Small intestine (tissue), 7 donors: ENCODE data around the gene LAMA3. TPM values are rescaled to one million over a fixed set of nuclear protein-coding genes. Genes with fewer than 3 reads are reported as not detected.

Experiments
- DNase-seq, 2 donors: peaks; one replicate each; pipeline versions ENCODE4 v3.0.0 to v3.0.0-alpha.2; 2013
- FAIRE-seq: peaks from 2 replicates; lab custom pipeline; 2012; peaks lifted over from hg19 to GRCh38; lab: Jason Lieb, UNC
- H3K27ac ChIP-seq, 3 donors: one replicate each; pipeline ENCODE4 v1.5.1; 2013; ENCODE audit warnings: low read length in 2 of 3, mild to moderate bottlenecking in 2 of 3, control low read depth in 1 of 3, inconsistent platforms in 1 of 3, low read depth in 1 of 3, moderate library complexity in 1 of 3
- H3K27me3 ChIP-seq, 3 donors: one replicate each; pipeline ENCODE4 v1.6.1; 2013; ENCODE audit warnings: low read length in 3 of 3, inconsistent platforms in 1 of 3; ENCODE audit not compliant: control insufficient read depth in 3 of 3, insufficient read depth in 3 of 3
- H3K36me3 ChIP-seq, 3 donors: one replicate each; pipeline ENCODE4 v1.6.1; 2013; ENCODE audit warnings: low read length in 3 of 3, inconsistent platforms in 1 of 3, low read depth in 1 of 3, mild to moderate bottlenecking in 1 of 3, moderate library complexity in 1 of 3; ENCODE audit not compliant: control insufficient read depth in 3 of 3, insufficient read depth in 2 of 3
- H3K4me1 ChIP-seq, 3 donors: one replicate each; pipeline ENCODE4 v1.6.1; 2013; ENCODE audit warnings: low read length in 2 of 3, inconsistent platforms in 1 of 3, low read depth in 1 of 3, mild to moderate bottlenecking in 1 of 3, moderate library complexity in 1 of 3; ENCODE audit not compliant: control insufficient read depth in 3 of 3, insufficient read depth in 2 of 3
- H3K4me3 ChIP-seq, 3 donors: one replicate each; pipeline ENCODE4 v1.5.1; 2013; ENCODE audit warnings: low read length in 3 of 3, control low read depth in 1 of 3, inconsistent platforms in 1 of 3, low read depth in 1 of 3, mild to moderate bottlenecking in 1 of 3, moderate library complexity in 1 of 3
- H3K9me3 ChIP-seq, 2 donors: one replicate each; pipeline ENCODE4 v1.6.1; 2013; ENCODE audit warnings: low read depth in 1 of 2, low read length in 1 of 2; ENCODE audit not compliant: control insufficient read depth in 2 of 2, insufficient read depth in 1 of 2
- WGBS, 3 donors: extraction: QIAGEN DNeasy Blood & Tissue Kit; methylation state at CpG; one replicate each; pipeline ENCODE4 v1.1.7; 2013; 5-methylcytosine and 5-hydroxymethylcytosine counted together
- polyA plus RNA-seq, 4 donors: library from polyadenylated mRNA; stranded (reverse) in 3 of 4; unstranded in 1 of 4; fragments of 200-250 nt in 3 of 4; fragments of 120-200 nt in 1 of 4; gene quantifications; one replicate each; pipeline versions ENCODE4 v1.2.1 to v1.2.3, GENCODE V29; 2013
- donor health status: healthy with polysubstance abuse.
- donor health status: control.
- donor health status: control.
- donor health status: Bipolar disorder and iron deficiency.
- donor health status: healthy.

Gene LAMA3
- polyA plus RNA-seq, 4 donors, result 9.7 to 67.4 (median 22.0) TPM

- FAIRE-seq (no peak), DNase-seq (no peak)
- H3K27ac ChIP-seq, result no peak overlapping the region
- peaks cover 0 to 2% (median 0%) of the 10 kb centered on the region in 3 donors for H3K27me3 ChIP-seq
- no peak overlapping the region for H3K4me3 ChIP-seq
- peaks cover 0 to 14% (median 0%) of the 10 kb centered on the region in 3 donors for H3K4me1 ChIP-seq
- WGBS, 3 donors, result 47 to 62% (median 56%) methylated on average over 3 of the region's 3 CpGs
- no peaks in the 10 kb centered on the region for H3K9me3 ChIP-seq
- no peaks in the 10 kb centered on the region for H3K36me3 ChIP-seq
Observed at GRCh38 chr18:23722646-23723045, 33.4 kb downstream of the LAMA3 start.

GRCh38 chr18:23723121-23723520, 33.9 kb downstream of the LAMA3 start:
- Histone ChIP-seq H3K27me3 (peaks cover 0 to 2% (median 0%) of the 10 kb centered on the region in 3 donors), H3K9me3 (no peaks in the 10 kb centered on the region), H3K4me1 (peaks cover 0 to 14% (median 0%) of the 10 kb centered on the region in 3 donors), H3K27ac (no peak overlapping the region), H3K36me3 (no peaks in the 10 kb centered on the region), H3K4me3 (no peak overlapping the region)
- WGBS, 3 donors, result 78 to 93% (median 82%) methylated on average over 2 of the region's 2 CpGs
- FAIRE-seq (no peak), DNase-seq (no peak)

- no peaks in the 10 kb centered on the region for H3K36me3 ChIP-seq
Observed at GRCh38 chr18:23724681-23725080, 35.4 kb downstream of the LAMA3 start.

GRCh38 chr18:23725351-23725750, 36.1 kb downstream of the LAMA3 start:
- Histone ChIP-seq H3K27ac (no peak overlapping the region), H3K9me3 (no peaks in the 10 kb centered on the region), H3K27me3 (peaks cover 0 to 2% (median 0%) of the 10 kb centered on the region in 3 donors), H3K36me3 (no peaks in the 10 kb centered on the region), H3K4me1 (peaks cover 0 to 14% (median 0%) of the 10 kb centered on the region in 3 donors), H3K4me3 (no peak overlapping the region)
- 68 to 85% (median 71%) methylated on average over 6 of the region's 6 CpGs for WGBS, 3 donors
- no peak for DNase-seq
- no peak for FAIRE-seq

More at GRCh38 chr18:23724681-23725080, 35.4 kb downstream of the LAMA3 start:
- H3K4me1 ChIP-seq, result peaks cover 0 to 14% (median 0%) of the 10 kb centered on the region in 3 donors
- no peak for FAIRE-seq
- no peaks in the 10 kb centered on the region for H3K9me3 ChIP-seq
- DNase-seq, result no peak
- peaks cover 0 to 2% (median 0%) of the 10 kb centered on the region in 3 donors for H3K27me3 ChIP-seq
- WGBS, 3 donors, result 81 to 97% (median 84%) methylated on average over 3 of the region's 3 CpGs
- no peak overlapping the region for H3K4me3 ChIP-seq
- no peak overlapping the region for H3K27ac ChIP-seq

GRCh38 chr18:23725827-23726661, 36.8 kb downstream of the LAMA3 start:
- Histone ChIP-seq H3K27ac (no peak overlapping the region), H3K4me1 (peaks cover 0 to 14% (median 0%) of the 10 kb centered on the region in 3 donors), H3K36me3 (no peaks in the 10 kb centered on the region), H3K27me3 (peaks cover 0 to 2% (median 0%) of the 10 kb centered on the region in 3 donors), H3K4me3 (no peak overlapping the region), H3K9me3 (no peaks in the 10 kb centered on the region)
- 30 to 72% (median 48%) methylated on average over 7 of the region's 7 CpGs for WGBS, 3 donors
- no peak for FAIRE-seq
- DNase-seq, result peak in 1 of 2 donors; percentile 51

GRCh38 chr18:23727707-23728493, 38.6 kb downstream of the LAMA3 start:
- peaks cover 0 to 15% (median 0%) of the 10 kb centered on the region in 3 donors for H3K4me1 ChIP-seq
- H3K27me3 ChIP-seq, result peaks cover 0 to 4% (median 0%) of the 10 kb centered on the region in 3 donors
- H3K4me3 ChIP-seq, result no peak overlapping the region
- DNase-seq (no peak), FAIRE-seq (no peak)
- H3K27ac ChIP-seq, result no peak overlapping the region
- 85 to 87% (median 86%) methylated on average over 6 of the region's 6 CpGs for WGBS, 3 donors
- no peaks in the 10 kb centered on the region for H3K9me3 ChIP-seq
- H3K36me3 ChIP-seq, result no peaks in the 10 kb centered on the region

- WGBS, 3 donors, result 13 to 54% (median 41%) methylated on average over 2 of the region's 2 CpGs
- FAIRE-seq (no peak), DNase-seq (peak in 1 of 2 donors; percentile 20)
- no peaks in the 10 kb centered on the region for H3K9me3 ChIP-seq
- no peaks in the 10 kb centered on the region for H3K36me3 ChIP-seq
- no peak overlapping the region for H3K27ac ChIP-seq
- peaks cover 0 to 4% (median 0%) of the 10 kb centered on the region in 3 donors for H3K27me3 ChIP-seq
- H3K4me3 ChIP-seq, result no peak overlapping the region
- H3K4me1 ChIP-seq, result peaks cover 0 to 15% (median 0%) of the 10 kb centered on the region in 3 donors
Observed at GRCh38 chr18:23730857-23731256, 41.6 kb downstream of the LAMA3 start.

- no peak overlapping the region for H3K4me3 ChIP-seq
- H3K27ac ChIP-seq, result no peak overlapping the region
- peaks cover 0 to 2% (median 0%) of the 10 kb centered on the region in 3 donors for H3K27me3 ChIP-seq
- no peak for DNase-seq
- peaks cover 0 to 8% (median 0%) of the 10 kb centered on the region in 3 donors for H3K4me1 ChIP-seq
- no peaks in the 10 kb centered on the region for H3K36me3 ChIP-seq
- WGBS, 3 donors, result 82 to 87% (median 83%) methylated on average over 2 of the region's 2 CpGs
- FAIRE-seq, result no peak
- H3K9me3 ChIP-seq, result no peaks in the 10 kb centered on the region
Observed at GRCh38 chr18:23731861-23732260, 42.6 kb downstream of the LAMA3 start.
